Measurements from ENCODE around the gene BTNL2.

The BTNL2 gene

DNA sequence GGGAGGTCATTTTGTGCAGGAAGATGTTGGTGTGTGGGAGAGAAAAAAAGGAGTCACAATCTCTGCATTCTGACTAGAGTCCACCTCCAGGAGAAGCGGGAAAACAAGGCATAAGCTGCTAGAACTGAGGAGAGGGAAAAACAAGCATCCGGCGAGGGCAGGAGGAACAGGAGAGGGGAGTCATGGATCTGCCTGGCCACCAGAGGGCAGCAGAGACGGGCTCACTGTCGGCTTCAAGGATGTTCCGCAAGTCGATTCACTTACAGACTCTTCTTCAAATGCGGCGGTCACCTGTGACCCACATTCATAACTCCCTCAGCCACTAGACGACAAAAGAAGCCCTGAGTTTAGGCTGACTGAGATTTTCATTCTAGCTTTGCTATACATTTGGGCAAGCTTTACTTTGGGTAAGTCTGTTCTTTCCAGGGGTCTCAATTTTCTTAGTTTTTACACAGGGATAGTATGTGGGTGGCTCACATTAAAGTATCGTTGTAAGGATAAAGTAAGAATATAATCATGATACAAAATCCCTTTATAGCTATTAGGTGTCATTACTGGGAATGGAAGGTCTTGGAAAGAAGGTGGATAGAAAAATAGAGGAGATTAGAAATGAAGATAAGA lies 6.6 kb upstream of the BTNL2 start:
- peaks cover 40% of the 10 kb centered on the region for H3K27me3 Mint-ChIP-seq (ENCODE audit: low read depth, poor library complexity)
- H3K9me3 Mint-ChIP-seq, result peaks cover 3% of the 10 kb centered on the region
- peak; percentile 93 for DNase-seq
- H3K4me1 Mint-ChIP-seq, result peaks cover 31% of the 10 kb centered on the region
- TF ChIP-seq, protein P1, sequence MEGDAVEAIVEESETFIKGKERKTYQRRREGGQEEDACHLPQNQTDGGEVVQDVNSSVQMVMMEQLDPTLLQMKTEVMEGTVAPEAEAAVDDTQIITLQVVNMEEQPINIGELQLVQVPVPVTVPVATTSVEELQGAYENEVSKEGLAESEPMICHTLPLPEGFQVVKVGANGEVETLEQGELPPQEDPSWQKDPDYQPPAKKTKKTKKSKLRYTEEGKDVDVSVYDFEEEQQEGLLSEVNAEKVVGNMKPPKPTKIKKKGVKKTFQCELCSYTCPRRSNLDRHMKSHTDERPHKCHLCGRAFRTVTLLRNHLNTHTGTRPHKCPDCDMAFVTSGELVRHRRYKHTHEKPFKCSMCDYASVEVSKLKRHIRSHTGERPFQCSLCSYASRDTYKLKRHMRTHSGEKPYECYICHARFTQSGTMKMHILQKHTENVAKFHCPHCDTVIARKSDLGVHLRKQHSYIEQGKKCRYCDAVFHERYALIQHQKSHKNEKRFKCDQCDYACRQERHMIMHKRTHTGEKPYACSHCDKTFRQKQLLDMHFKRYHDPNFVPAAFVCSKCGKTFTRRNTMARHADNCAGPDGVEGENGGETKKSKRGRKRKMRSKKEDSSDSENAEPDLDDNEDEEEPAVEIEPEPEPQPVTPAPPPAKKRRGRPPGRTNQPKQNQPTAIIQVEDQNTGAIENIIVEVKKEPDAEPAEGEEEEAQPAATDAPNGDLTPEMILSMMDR (IDR thresholded peaks at IDR 0.05), result peak; percentile 96
- no peaks in the 10 kb centered on the region for H3K36me3 Mint-ChIP-seq (ENCODE audit: low read depth)
- no peak overlapping the region for H3K4me3 Mint-ChIP-seq
- H3K27ac Mint-ChIP-seq, result no peak overlapping the region

GRCh38 chr6:32411566-32412327 lies 4.8 kb upstream of the BTNL2 start:
- Mint-ChIP-seq H3K27ac (no peak overlapping the region), H3K4me1 (peaks cover 31% of the 10 kb centered on the region), H3K9me3 (peaks cover 3% of the 10 kb centered on the region), H3K4me3 (no peak overlapping the region), H3K27me3 (ENCODE audit: low read depth, poor library complexity) (peaks cover 42% of the 10 kb centered on the region), H3K36me3 (ENCODE audit: low read depth) (no peaks in the 10 kb centered on the region)
- TF ChIP-seq, protein P1 (IDR thresholded peaks at IDR 0.05), result no peak
- DNase-seq, result no peak

DNA sequence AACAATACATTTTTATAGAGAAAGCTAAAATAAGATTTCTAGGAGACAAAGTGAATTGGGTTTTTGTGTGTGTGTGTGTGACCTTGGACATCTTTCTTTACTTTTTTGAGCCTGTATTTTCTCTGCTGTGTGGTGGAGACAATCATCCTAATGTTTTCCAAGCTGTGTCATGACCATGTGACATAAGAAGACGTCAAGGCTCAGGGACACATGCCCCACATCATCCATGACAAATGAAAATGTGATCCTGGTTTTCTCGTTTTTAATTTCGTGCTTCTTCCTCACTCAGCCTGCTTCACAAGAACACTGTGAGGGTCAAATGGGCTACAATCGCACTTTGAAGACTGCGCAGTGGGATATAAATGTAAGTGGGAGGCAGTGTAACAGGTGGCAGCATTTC lies 3.9 kb upstream of the BTNL2 start:
- Mint-ChIP-seq H3K4me1 (peaks cover 30% of the 10 kb centered on the region), H3K36me3 (ENCODE audit: low read depth) (no peaks in the 10 kb centered on the region), H3K27me3 (ENCODE audit: low read depth, poor library complexity) (peaks cover 36% of the 10 kb centered on the region), H3K4me3 (no peak overlapping the region), H3K27ac (no peak overlapping the region), H3K9me3 (peaks cover 3% of the 10 kb centered on the region)
- TF ChIP-seq, protein P1 (IDR thresholded peaks at IDR 0.05), result no peak
- DNase-seq, result no peak

DNA sequence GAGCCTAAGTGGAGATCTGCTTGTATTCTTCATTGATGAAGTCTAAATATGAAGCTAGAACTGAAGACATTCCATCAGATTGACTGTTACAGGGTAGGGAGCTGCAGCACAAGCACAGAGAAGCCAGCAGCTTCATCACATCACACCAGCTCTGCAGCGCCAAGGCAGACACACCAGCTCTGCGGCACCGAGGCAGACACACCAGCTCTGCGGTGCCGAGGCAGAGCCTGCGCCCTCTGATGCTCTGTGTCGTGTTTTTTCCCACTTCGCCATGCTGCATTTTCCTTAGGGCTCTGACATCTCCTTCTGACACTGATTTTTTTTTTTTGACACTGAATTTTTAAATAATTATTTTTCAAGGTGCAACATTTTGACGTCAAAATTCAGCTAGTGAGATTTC lies 784 bp downstream of the BTNL2 start:
- Mint-ChIP-seq H3K27me3 (ENCODE audit: low read depth, poor library complexity) (peaks cover 13% of the 10 kb centered on the region), H3K4me1 (peaks cover 7% of the 10 kb centered on the region), H3K27ac (no peak overlapping the region), H3K9me3 (peaks cover 6% of the 10 kb centered on the region), H3K36me3 (ENCODE audit: low read depth) (no peaks in the 10 kb centered on the region), H3K4me3 (no peak overlapping the region)
- TF ChIP-seq, protein P1 (IDR thresholded peaks at IDR 0.05), result no peak
- DNase-seq, result no peak

DNA sequence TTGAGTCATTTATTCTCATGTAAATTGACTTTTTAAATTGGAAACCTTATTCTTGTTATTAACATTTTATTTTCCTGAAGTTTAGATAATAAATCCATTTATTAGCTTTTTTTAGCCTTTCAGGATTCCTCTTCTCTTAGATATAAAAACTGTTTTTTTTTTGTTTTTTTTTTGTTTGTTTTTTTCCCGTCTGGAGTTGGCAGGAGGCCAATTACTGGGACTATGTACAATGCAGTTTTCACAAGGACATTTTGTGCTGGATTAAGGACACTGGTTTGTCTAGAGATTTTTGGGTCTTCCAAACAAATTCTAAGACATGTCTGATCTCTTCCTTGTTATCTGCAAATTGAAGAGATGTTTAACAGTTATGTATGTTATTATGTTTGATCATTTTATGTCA lies 1.3 kb downstream of the BTNL2 start:
- H3K4me3 Mint-ChIP-seq, result no peak overlapping the region
- peaks cover 7% of the 10 kb centered on the region for H3K9me3 Mint-ChIP-seq
- peaks cover 13% of the 10 kb centered on the region for H3K27me3 Mint-ChIP-seq (ENCODE audit: low read depth, poor library complexity)
- H3K27ac Mint-ChIP-seq, result no peak overlapping the region
- TF ChIP-seq, protein P1 (IDR thresholded peaks at IDR 0.05), result no peak
- DNase-seq, result no peak
- H3K4me1 Mint-ChIP-seq, result peaks cover 5% of the 10 kb centered on the region
- no peaks in the 10 kb centered on the region for H3K36me3 Mint-ChIP-seq (ENCODE audit: low read depth)

GRCh38 chr6:32402812-32403211 lies 4.2 kb downstream of the BTNL2 start:
- no peak for DNase-seq
- peaks cover 5% of the 10 kb centered on the region for H3K4me1 Mint-ChIP-seq
- no peak overlapping the region for H3K27ac Mint-ChIP-seq
- no peaks in the 10 kb centered on the region for H3K36me3 Mint-ChIP-seq (ENCODE audit: low read depth)
- H3K27me3 Mint-ChIP-seq (ENCODE audit: low read depth, poor library complexity), result peaks cover 11% of the 10 kb centered on the region
- H3K4me3 Mint-ChIP-seq, result no peak overlapping the region
- TF ChIP-seq, protein P1 (IDR thresholded peaks at IDR 0.05), result no peak
- peaks cover 6% of the 10 kb centered on the region for H3K9me3 Mint-ChIP-seq

Data from nephron progenitor cell (in vitro differentiated cells).